Breast epithelium (tissue), 4 donors: Measurements from ENCODE around the gene MOXD1. TPM values are rescaled to one million over a fixed set of nuclear protein-coding genes. Genes with fewer than 3 reads are reported as not detected.
"Not testable (repeated sequence)": the region's sequence is repeated elsewhere in the genome, so short reads cannot be mapped to it uniquely, and the experiment has no call there.

Experiments
- DNase-seq, 2 donors: peaks; one replicate each; pipeline ENCODE4 v3.0.0-alpha.2; 2019; ENCODE audit warnings: low spot score in 2 of 2
- H3K27ac ChIP-seq, 2 donors: fragments of 200-600 bp; sonication (generic) in 1 of 2; one replicate each; pipeline ENCODE4 v1.5.1; 2016 to 2019; ENCODE audit warnings: mild to moderate bottlenecking in 1 of 2
- H3K27me3 ChIP-seq, 2 donors: fragments of 200-600 bp; sonication (generic) in 1 of 2; one replicate each; pipeline versions ENCODE4 v1.5.1 to v1.6.0; 2017 to 2019; ENCODE audit warnings: control low read depth in 1 of 2, mild to moderate bottlenecking in 1 of 2
- H3K36me3 ChIP-seq: fragments of 200-600 bp; one replicate; pipeline ENCODE4 v1.5.1; 2019
- H3K4me1 ChIP-seq, 2 donors: fragments of 200-600 bp; sonication (generic); one replicate each; pipeline ENCODE4 v1.5.1; 2016 to 2019; ENCODE audit warnings: control low read depth in 1 of 2
- H3K4me3 ChIP-seq, 3 donors: fragments of 200-600 bp; sonication (generic); 1 replicate in 2 of 3; 2 replicates in 1 of 3; pipeline ENCODE4 v1.5.1; 2016 to 2019; ENCODE audit warnings: mild to moderate bottlenecking in 3 of 3, moderate library complexity in 2 of 3
- H3K9me3 ChIP-seq, 2 donors: fragments of 200-600 bp; sonication (generic) in 1 of 2; one replicate each; pipeline ENCODE4 v1.5.1; 2016 to 2019; ENCODE audit warnings: control low read depth in 1 of 2
- POLR2A ChIP-seq: fragments of 450-650 bp; IDR thresholded peaks from one replicate; pipeline ENCODE4 v1.6.1; 2016; ENCODE audit warnings: antibody characterized with exemption, mild to moderate bottlenecking, moderate library complexity
- POLR2AphosphoS5 ChIP-seq, 3 donors: sonication (generic); formaldehyde crosslinking; IDR thresholded peaks; one replicate each; pipeline ENCODE4 v1.6.1; 2017; ENCODE audit warnings: antibody characterized with exemption in 3 of 3
- intact Hi-C: fragments of 100-400 bp; cut with DNase I; formaldehyde crosslinking; loops from one replicate; pipeline ENCODE4 v1.15.1; 2023; ENCODE audit warnings: low total_unique reads
- total RNA-seq, 3 donors: library from RNA; depleted of rRNA; stranded (reverse); fragments of >200 nt; gene quantifications; one replicate each; pipeline ENCODE4 v1.1.0, GENCODE V29; 2016
- TF ChIP-seq, protein P1 (sequence below), 3 donors: fragments of 450-650 bp; IDR thresholded peaks; one replicate each; pipeline ENCODE4 v1.5.1; 2016 to 2017; ENCODE audit warnings: antibody characterized with exemption in 3 of 3, mild to moderate bottlenecking in 3 of 3, moderate library complexity in 3 of 3

Gene MOXD1
- total RNA-seq, 3 donors from 2014 or later = 1.8 to 2.9 (median 1.9) TPM

DNA sequence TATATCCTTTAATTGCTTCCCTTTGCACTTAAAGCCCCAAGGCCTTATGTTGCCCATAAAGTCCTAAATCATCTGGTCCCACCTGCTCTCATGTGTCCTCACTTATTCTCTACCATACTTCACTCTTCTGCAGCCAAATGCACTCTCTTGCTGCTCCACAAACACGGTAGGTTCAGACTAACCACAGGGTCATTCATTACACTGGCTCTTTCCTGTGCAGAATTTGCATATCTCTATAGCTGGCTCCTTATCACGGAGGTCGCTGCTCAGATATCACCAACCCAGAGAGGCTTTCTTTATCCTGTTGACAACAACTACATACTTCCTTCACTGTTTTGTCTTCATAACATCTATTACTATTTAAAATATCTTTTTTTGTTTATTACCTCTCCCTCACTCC lies 86.8 kb downstream of the MOXD1 start:
- DNase-seq = no peak
- peaks cover 0 to 19% of the 10 kb centered on the region in 2 donors for H3K9me3 ChIP-seq
- no peaks in the 10 kb centered on the region for H3K36me3 ChIP-seq
- TF ChIP-seq POLR2A (no peak), POLR2AphosphoS5 (IDR thresholded peaks at IDR 0.05) (no peak)
- TF ChIP-seq, protein P1, sequence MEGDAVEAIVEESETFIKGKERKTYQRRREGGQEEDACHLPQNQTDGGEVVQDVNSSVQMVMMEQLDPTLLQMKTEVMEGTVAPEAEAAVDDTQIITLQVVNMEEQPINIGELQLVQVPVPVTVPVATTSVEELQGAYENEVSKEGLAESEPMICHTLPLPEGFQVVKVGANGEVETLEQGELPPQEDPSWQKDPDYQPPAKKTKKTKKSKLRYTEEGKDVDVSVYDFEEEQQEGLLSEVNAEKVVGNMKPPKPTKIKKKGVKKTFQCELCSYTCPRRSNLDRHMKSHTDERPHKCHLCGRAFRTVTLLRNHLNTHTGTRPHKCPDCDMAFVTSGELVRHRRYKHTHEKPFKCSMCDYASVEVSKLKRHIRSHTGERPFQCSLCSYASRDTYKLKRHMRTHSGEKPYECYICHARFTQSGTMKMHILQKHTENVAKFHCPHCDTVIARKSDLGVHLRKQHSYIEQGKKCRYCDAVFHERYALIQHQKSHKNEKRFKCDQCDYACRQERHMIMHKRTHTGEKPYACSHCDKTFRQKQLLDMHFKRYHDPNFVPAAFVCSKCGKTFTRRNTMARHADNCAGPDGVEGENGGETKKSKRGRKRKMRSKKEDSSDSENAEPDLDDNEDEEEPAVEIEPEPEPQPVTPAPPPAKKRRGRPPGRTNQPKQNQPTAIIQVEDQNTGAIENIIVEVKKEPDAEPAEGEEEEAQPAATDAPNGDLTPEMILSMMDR (IDR thresholded peaks at IDR 0.05) = no peak
- H3K27me3 ChIP-seq = no peaks in the 10 kb centered on the region
- no peak overlapping the region for H3K27ac ChIP-seq
- no peaks in the 10 kb centered on the region for H3K4me1 ChIP-seq
- H3K4me3 ChIP-seq = no peak overlapping the region
- intact Hi-C loops = no loop called here

DNA sequence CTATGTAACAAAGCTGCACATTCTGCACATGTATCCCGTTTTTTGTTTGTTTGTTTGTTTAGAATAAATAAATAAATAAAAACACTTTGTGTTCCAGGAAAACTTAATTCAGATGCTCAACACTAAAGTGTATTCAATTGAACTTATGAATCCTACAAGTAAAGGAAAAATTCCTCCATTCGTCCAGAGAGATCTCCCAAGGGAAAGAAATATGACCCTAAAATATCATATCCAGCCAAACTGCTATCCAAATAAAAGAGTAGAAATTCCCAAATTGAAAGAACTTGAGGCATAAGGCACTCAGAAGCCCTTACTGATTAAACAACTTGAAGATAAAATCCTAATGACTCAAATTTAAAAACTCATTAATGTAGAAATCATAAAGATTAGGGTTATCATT lies 90.4 kb downstream of the MOXD1 start:
- Histone ChIP-seq H3K27ac (no peak overlapping the region), H3K9me3 (peaks cover 6 to 14% of the 10 kb centered on the region in 2 donors), H3K36me3 (no peaks in the 10 kb centered on the region), H3K27me3 (no peaks in the 10 kb centered on the region), H3K4me1 (no peaks in the 10 kb centered on the region), H3K4me3 (no peak overlapping the region)
- no peak for DNase-seq
- no peak for TF ChIP-seq POLR2A
- TF ChIP-seq POLR2AphosphoS5 (IDR thresholded peaks at IDR 0.05) = no peak
- intact Hi-C loops = no loop called here

DNA sequence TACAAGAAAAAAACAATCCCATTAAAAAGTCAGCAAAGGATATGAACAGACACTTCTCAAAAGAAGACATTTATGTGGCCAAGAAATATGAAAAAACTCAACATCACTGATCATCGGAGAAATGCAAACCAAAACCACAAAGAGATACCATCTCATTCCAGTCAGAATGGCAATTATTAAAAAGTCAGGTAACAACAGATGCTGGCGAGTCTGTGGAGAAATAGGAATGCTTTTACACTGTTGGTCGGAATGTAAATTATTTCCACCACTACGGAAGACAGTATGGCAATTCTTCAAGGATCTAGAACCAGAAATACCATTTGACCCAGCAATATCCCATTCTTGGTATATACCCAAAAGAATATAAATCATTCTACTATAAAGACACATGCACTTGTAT lies 91.1 kb downstream of the MOXD1 start:
- H3K9me3 ChIP-seq = peaks cover 6 to 14% of the 10 kb centered on the region in 2 donors
- H3K4me1 ChIP-seq, DNase-seq, H3K36me3 ChIP-seq, H3K27ac ChIP-seq, intact Hi-C loops, H3K27me3 ChIP-seq, H3K4me3 ChIP-seq: not testable (repeated sequence)

DNA sequence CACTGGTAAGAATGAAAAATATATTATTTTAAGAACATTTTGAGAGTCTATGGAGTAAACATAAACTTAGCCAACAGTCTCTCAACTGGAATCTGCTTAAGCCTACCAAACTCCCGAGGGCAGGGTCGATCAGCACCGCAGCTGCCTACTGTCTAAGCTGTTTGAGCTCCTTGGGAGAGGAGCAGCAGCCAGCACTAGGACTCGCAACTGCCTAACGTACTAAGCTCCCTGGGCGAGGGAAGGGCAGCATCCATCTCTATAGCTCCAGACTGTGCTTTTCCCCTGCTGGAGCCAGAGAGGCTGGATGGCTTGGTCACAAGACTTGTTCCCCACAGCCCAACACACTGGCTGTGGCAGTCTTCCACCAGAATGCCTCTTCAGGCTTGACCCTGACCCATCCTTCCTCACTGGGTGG lies 96.4 kb downstream of the MOXD1 start:
- intact Hi-C loops = no loop called here
- no peak for DNase-seq
- no peaks in the 10 kb centered on the region for H3K27me3 ChIP-seq
- H3K4me3 ChIP-seq = no peak overlapping the region
- no peaks in the 10 kb centered on the region for H3K36me3 ChIP-seq
- no peak overlapping the region for H3K27ac ChIP-seq
- TF ChIP-seq POLR2AphosphoS5 (IDR thresholded peaks at IDR 0.05) (no peak), POLR2A (no peak)
- TF ChIP-seq, protein P1 (IDR thresholded peaks at IDR 0.05) = no peak
- no peaks in the 10 kb centered on the region for H3K4me1 ChIP-seq
- H3K9me3 ChIP-seq = peaks cover 6 to 9% of the 10 kb centered on the region in 2 donors

DNA sequence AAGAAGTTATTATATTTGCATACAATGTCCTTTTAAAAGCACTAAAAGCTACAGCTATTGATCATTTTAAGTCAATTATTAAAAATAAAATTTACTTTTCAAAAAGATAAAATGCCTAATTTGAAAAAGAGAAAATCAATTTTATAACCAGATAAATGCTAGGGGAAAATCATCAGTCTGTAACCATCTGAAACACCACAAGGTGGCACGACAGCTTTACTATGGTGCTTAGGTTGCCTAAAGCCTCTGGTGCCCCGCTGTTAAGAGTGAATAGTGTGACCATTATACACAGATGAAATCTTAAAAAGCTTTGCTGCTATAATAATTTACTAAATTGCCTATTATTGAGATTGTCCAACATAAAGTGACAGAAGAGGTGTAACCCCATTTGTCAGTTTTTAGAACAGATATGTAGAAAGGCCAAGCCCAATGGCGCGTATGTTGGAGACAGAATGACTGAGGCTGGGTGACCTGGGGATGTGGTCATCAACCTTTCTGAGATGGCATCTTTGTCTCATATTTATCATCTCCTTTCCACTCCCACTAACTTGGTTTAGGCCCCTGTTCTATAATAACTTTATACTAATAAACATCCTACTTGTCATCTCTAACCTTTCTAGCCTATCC lies 100.8 kb downstream of the MOXD1 start:
- intact Hi-C loops = no loop called here
- Histone ChIP-seq H3K4me3 (no peak overlapping the region), H3K36me3 (no peaks in the 10 kb centered on the region), H3K9me3 (no peaks in the 10 kb centered on the region), H3K27me3 (no peaks in the 10 kb centered on the region), H3K27ac (no peak overlapping the region), H3K4me1 (no peaks in the 10 kb centered on the region)
- no peak for TF ChIP-seq POLR2A
- TF ChIP-seq POLR2AphosphoS5 (IDR thresholded peaks at IDR 0.05) = no peak
- TF ChIP-seq, protein P1 (IDR thresholded peaks at IDR 0.05) = peak; percentile 15 to 41 (median 25)
- no peak for DNase-seq

DNA sequence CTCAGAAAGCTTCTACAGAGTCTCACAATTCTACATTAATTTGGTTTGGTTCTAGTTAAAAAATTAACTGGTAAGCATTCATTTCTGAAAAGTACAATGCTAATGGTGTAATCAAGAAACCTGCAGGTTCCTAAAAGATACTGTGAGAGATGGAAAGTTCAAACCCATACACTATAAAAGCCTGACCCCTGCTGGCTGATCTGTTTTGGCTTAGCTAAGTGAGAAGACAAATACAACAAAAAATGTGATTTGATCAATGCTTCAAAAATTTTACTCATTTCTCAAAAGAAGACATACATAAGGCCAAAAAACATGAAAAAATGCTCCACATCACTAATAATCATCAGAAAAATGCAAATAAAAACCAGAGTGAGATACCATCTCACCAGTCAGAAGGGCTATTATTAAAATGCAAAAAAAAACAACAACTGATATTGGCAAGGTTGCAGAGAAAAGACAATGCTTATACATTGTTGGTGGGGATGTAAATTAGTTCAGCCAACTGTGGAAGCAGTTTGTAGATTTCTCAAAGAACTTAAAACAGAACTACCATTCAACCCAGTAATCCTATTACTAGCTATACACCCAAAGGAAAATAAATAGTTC lies 102.8 kb downstream of the MOXD1 start:
- Histone ChIP-seq H3K4me3 (no peak overlapping the region), H3K9me3 (no peaks in the 10 kb centered on the region), H3K36me3 (no peaks in the 10 kb centered on the region), H3K27me3 (no peaks in the 10 kb centered on the region), H3K4me1 (no peaks in the 10 kb centered on the region), H3K27ac (no peak overlapping the region)
- TF ChIP-seq POLR2AphosphoS5 (IDR thresholded peaks at IDR 0.05) (no peak), POLR2A (no peak)
- TF ChIP-seq, protein P1 (IDR thresholded peaks at IDR 0.05) = peak; percentile 21 to 43 (median 37)
- intact Hi-C loops = no loop called here
- no peak for DNase-seq
